Right atrium auricular region (tissue), 2 donors: Measurements from ENCODE around the gene RTN4. TPM values are rescaled to one million over a fixed set of nuclear protein-coding genes. Genes with fewer than 3 reads are reported as not detected.
A peak's percentile ranks its signal among the peaks of the same experiment; 100 is the strongest.

Experiments used
- DNase-seq: peaks from one replicate; pipeline ENCODE4 v3.0.0-alpha.2; 2019; ENCODE audit warnings: low spot score
- H3K27ac ChIP-seq, 2 donors: fragments of 200-600 bp; sonication (generic); 1 replicate in 1 of 2; 2 replicates in 1 of 2; pipeline ENCODE4 v1.5.1; 2016 to 2019
- H3K27me3 ChIP-seq, 2 donors: fragments of 200-600 bp; sonication (generic); one replicate each; pipeline versions ENCODE4 v1.5.1 to v1.6.0; 2017 to 2019
- H3K36me3 ChIP-seq: fragments of 200-600 bp; sonication (generic); one replicate; pipeline ENCODE4 v1.5.1; 2016
- H3K4me1 ChIP-seq, 2 donors: fragments of 200-600 bp; sonication (generic); one replicate each; pipeline versions ENCODE4 v1.5.1 to v1.6.0; 2017 to 2019
- H3K4me3 ChIP-seq, 2 donors: fragments of 200-600 bp; sonication (generic); 1 replicate in 1 of 2; 2 replicates in 1 of 2; pipeline ENCODE4 v1.5.1; 2017 to 2019; ENCODE audit warnings: mild to moderate bottlenecking in 1 of 2, moderate library complexity in 1 of 2
- H3K9me3 ChIP-seq, 2 donors: fragments of 200-600 bp; sonication (generic); one replicate each; pipeline ENCODE4 v1.5.1; 2019
- total RNA-seq, 2 donors: library from RNA; depleted of rRNA; stranded (reverse); fragments of >200 nt; gene quantifications; one replicate each; pipeline ENCODE4 v1.1.0, GENCODE V29; 2016
- TF ChIP-seq, protein P1 (sequence below), 2 donors: fragments of 200-600 bp; sonication (generic); IDR thresholded peaks; one replicate each; pipeline ENCODE4 v1.5.1; 2019; ENCODE audit warnings: antibody characterized with exemption in 2 of 2

Gene RTN4
- total RNA-seq, 2 donors from 2014 or later: 152 to 203 TPM

DNA sequence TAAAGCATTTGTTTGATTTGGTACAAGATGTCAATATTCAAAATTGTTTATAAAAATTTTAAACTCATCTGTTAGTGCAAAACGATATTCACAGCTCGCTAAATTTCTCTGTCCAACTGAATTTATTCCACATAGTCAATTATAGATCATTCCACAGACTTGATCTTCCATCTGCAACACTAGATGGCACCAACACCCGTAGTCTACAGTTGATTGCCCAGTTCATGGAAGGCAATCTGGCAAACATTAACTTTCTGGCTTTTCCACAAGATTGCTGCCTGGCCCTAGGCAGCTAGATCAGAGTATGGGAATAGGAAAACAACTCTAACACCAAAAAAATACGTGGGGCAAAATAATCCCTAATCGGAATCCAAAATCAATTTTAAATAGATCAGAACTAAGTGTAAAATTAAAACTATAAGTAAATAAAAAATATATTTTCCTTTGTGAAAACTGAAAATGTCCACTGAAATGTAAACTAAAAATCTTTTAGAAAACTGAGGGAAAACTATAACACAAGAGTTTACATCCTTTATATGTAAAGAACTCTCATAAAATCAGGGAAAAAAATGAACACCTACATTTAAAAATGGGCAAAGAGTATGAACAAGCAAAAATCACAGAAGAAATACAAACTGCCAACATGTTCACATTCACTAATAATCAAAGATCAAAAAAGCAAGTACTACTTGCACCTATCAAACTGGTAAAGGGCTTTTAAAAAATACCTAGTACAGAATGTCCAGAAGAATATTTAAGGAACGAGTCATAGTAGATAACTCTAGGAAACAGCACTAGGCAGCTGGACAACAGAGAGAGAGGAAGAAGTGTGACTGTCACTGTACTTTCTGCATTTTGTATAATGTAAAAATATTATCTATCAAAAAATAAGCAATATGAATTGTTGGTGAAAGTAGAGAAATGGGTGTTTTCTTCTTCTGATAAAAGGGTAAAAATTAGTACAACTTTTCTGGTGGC is 35.0 kb downstream of the RTN4 start:
- Histone ChIP-seq H3K27me3 (no peaks in the 10 kb centered on the region), H3K9me3 (peaks cover 0 to 5% of the 10 kb centered on the region in 2 donors), H3K27ac (no peak overlapping the region), H3K4me1 (peaks cover 0 to 44% of the 10 kb centered on the region in 2 donors), H3K4me3 (no peak overlapping the region), H3K36me3 (peaks cover 17% of the 10 kb centered on the region)
- TF ChIP-seq, protein P1, sequence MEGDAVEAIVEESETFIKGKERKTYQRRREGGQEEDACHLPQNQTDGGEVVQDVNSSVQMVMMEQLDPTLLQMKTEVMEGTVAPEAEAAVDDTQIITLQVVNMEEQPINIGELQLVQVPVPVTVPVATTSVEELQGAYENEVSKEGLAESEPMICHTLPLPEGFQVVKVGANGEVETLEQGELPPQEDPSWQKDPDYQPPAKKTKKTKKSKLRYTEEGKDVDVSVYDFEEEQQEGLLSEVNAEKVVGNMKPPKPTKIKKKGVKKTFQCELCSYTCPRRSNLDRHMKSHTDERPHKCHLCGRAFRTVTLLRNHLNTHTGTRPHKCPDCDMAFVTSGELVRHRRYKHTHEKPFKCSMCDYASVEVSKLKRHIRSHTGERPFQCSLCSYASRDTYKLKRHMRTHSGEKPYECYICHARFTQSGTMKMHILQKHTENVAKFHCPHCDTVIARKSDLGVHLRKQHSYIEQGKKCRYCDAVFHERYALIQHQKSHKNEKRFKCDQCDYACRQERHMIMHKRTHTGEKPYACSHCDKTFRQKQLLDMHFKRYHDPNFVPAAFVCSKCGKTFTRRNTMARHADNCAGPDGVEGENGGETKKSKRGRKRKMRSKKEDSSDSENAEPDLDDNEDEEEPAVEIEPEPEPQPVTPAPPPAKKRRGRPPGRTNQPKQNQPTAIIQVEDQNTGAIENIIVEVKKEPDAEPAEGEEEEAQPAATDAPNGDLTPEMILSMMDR (IDR thresholded peaks at IDR 0.05): peak in 1 of 2 donors; percentile 72
- DNase-seq: no peak

DNA sequence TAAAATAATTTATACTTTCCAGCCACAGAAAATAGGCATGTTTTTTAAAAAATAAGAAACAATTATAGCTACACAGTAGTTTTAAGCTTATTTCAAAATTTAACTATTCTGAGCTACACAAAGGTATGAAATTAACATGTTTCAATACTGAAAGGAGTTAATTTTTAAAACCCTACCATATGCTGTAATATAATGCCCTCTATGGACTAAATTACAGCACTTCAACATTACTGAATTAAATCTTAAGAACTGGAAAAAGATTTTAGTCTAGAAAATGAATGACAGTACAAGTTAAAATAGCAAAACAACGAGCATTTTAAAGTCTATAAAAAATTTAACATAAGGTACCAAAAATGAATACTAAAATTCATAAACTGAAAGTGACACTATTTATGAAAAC is 36.3 kb downstream of the RTN4 start:
- DNase-seq: no peak
- Histone ChIP-seq H3K27me3 (no peaks in the 10 kb centered on the region), H3K27ac (no peak overlapping the region), H3K4me1 (peaks cover 0 to 54% of the 10 kb centered on the region in 2 donors), H3K4me3 (no peak overlapping the region), H3K9me3 (no peaks in the 10 kb centered on the region), H3K36me3 (peaks cover 15% of the 10 kb centered on the region)
- TF ChIP-seq, protein P1 (IDR thresholded peaks at IDR 0.05): peak in 1 of 2 donors; percentile 40

DNA sequence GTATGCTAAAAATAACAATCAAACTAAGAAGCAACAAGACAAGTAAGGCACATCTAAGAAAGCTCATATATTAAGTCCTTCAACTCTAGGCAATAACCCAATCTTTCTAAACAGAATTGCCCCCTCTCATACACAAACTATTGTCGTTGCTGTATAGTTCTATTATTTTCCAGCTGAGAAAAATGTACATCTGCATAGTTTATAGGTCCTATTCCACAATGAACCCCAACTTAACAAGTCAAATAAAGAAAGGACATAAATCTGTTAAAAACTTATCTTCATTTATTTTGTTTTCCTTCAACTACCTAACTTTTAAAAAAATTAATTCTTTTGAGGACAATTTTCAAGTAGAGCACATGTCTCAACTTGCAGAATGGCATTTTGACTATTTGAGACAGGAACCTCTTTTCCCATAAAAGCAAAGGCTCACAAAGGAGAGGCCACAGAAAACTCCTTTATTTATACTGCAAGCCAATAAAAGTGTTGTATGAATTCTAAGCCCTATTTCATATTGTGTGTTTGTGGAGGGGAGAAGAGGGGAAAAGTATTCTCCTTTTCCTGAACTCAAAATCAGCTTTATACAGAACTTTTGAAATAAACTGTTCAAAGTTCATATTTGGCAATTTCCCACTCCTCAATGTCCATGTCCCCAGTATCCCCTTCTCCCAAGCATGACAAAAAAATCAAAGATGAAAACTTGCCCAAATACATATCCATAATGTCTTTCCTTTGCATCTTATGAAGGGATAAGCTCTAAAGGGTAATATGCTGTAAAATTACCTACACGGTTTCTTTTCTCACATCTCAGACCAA is 37.4 kb downstream of the RTN4 start:
- Histone ChIP-seq H3K9me3 (no peaks in the 10 kb centered on the region), H3K36me3 (peaks cover 4% of the 10 kb centered on the region), H3K27me3 (no peaks in the 10 kb centered on the region), H3K4me3 (no peak overlapping the region), H3K27ac (no peak overlapping the region), H3K4me1 (peaks cover 0 to 59% of the 10 kb centered on the region in 2 donors)
- DNase-seq: no peak
- TF ChIP-seq, protein P1 (IDR thresholded peaks at IDR 0.05): no peak

DNA sequence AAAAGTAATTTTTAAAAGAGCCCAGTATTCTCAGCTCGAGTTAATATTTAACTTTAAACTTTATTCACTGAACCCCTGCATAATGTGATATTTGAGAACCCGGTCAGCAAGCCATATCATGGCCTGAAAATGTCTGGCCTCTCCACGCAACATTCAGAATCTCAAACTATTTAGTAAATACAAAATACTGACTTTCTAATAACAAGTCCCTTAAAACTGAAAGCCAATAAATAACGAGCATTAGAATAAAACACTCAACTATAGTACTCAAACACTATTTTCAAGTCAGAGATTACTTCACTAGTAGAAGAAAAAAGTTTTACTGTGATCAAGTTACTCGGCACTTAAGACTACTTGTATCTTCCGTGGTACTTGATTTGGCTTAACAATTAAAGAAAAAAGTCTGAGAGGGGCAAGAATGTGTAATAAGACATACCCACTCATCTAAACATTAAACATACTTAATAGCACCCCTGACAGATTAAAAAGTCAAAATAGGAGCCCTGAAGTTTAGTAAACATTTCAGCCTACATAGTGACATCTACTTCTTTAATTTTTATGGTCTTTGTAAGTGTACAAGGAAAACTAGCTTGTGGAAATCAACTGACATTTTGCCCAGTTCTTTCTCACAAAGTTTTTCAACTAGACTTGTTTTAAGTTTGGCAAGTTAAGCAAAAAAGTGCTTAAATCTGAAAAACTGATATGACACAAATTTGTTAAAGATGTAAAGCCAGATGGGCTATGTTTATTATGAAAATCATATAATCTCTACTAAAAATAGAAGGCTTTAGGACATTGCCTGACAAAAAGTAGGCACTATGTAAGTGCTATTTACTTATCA is 38.2 kb downstream of the RTN4 start:
- Histone ChIP-seq H3K9me3 (no peaks in the 10 kb centered on the region), H3K4me1 (peaks cover 0 to 67% of the 10 kb centered on the region in 2 donors), H3K27ac (no peak overlapping the region), H3K27me3 (no peaks in the 10 kb centered on the region), H3K36me3 (no peaks in the 10 kb centered on the region), H3K4me3 (no peak overlapping the region)
- no peak for DNase-seq
- TF ChIP-seq, protein P1 (IDR thresholded peaks at IDR 0.05): no peak

DNA sequence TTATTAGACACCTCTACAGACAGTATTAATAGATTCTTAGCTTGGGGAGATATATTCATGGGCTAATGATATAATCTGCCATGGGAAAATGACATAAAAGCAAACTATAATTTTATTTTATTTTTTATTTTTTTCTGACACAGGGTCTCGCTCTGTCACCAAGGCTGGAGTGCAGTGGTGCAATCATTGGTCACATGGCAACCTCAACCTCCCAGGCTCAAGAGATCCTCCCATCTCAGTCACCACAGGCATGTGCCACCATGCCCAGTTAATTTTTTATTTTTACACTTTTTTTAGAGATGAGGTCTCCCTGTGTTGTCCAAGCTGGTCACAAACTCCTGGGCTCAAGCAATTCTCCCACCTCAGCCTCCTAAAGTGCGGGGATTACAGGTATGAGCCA is 39.3 kb downstream of the RTN4 start:
- Histone ChIP-seq H3K36me3 (no peaks in the 10 kb centered on the region), H3K9me3 (no peaks in the 10 kb centered on the region), H3K27ac (peak overlapping the region in 1 of 2 donors; percentile 2), H3K4me1 (peaks cover 0 to 75% of the 10 kb centered on the region in 2 donors), H3K4me3 (no peak overlapping the region), H3K27me3 (no peaks in the 10 kb centered on the region)
- no peak for DNase-seq
- TF ChIP-seq, protein P1 (IDR thresholded peaks at IDR 0.05): no peak
